Stimulated activated effector memory CD8-positive, alpha-beta T cell treated with anti-CD3 and anti-CD28 coated beads, Interleukin-12 subunit alpha, Interleukin-12 subunit beta, amount 100 ng/mL, for 72 hours (primary cell): ENCODE results near the gene RASGRF1.

Source experiments
- ATAC-seq: fragments of 150-1000 bp; cut with Tn5 transposase; 2 replicates; pipeline ENCODE4 v1.10.0; 2021
- DNase-seq, 2 donors: peaks; one replicate each; pipeline ENCODE4 v3.0.0; 2021 to 2022; ENCODE audit warnings: low spot score in 2 of 2
- H3K27ac Mint-ChIP-seq: one replicate; pipeline ENCODE4 v1.8.0; 2022; ENCODE audit warnings: mild to moderate bottlenecking, mixed read lengths
- H3K36me3 Mint-ChIP-seq: one replicate; pipeline ENCODE4 v1.8.0; 2022; ENCODE audit warnings: mild to moderate bottlenecking, mixed read lengths
- H3K4me1 Mint-ChIP-seq: one replicate; pipeline ENCODE4 v1.8.0; 2022; ENCODE audit warnings: mixed read lengths
- H3K4me3 Mint-ChIP-seq: one replicate; pipeline ENCODE4 v1.8.0; 2022; ENCODE audit warnings: mild to moderate bottlenecking, mixed read lengths
- H3K9me3 Mint-ChIP-seq: one replicate; pipeline ENCODE4 v1.8.0; 2022; ENCODE audit warnings: mixed read lengths

Gene RASGRF1

GRCh38 chr15:78925956-78926743 lies 164.4 kb downstream of the RASGRF1 start:
- peaks cover 13% of the 10 kb centered on the region for H3K4me1 Mint-ChIP-seq
- H3K27ac Mint-ChIP-seq = peak overlapping the region; percentile 74
- peaks cover 97% of the 10 kb centered on the region for H3K36me3 Mint-ChIP-seq
- peak; percentile 20 for ATAC-seq
- H3K4me3 Mint-ChIP-seq = no peak overlapping the region
- DNase-seq = no peak
- no peaks in the 10 kb centered on the region for H3K9me3 Mint-ChIP-seq

- peak overlapping the region; percentile 74 for H3K27ac Mint-ChIP-seq
- DNase-seq = no peak
- no peaks in the 10 kb centered on the region for H3K9me3 Mint-ChIP-seq
- peaks cover 99% of the 10 kb centered on the region for H3K36me3 Mint-ChIP-seq
- ATAC-seq = no peak
- H3K4me1 Mint-ChIP-seq = peaks cover 13% of the 10 kb centered on the region
- H3K4me3 Mint-ChIP-seq = no peak overlapping the region
These were observed 165.4 kb downstream of the RASGRF1 start for GRCh38 chr15:78925076-78925624.

GRCh38 chr15:78923480-78924360 lies 166.9 kb downstream of the RASGRF1 start:
- Mint-ChIP-seq H3K9me3 (no peaks in the 10 kb centered on the region), H3K4me3 (no peak overlapping the region), H3K4me1 (peaks cover 8% of the 10 kb centered on the region), H3K36me3 (peaks cover 100% of the 10 kb centered on the region), H3K27ac (peak overlapping the region; percentile 16)
- DNase-seq (no peak), ATAC-seq (no peak)

DNA sequence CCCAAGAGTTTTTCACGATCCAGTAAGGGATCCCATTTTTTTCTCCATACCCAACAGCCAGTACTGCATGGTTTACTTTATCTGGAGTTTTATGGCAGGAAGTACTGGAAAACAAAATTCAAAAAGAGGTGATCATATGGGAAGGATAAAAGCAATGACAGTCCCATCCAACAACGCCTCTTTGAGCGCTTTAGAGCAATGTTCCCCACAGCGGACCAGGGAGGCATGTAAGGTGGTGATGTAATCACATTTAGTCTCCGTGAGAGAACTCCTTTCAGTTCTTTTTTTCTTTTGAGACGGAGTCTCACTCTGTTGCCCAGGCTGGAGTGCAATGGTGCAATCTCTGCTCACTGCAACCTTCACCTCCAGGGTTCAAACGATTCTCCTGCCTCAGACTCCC lies 167.6 kb downstream of the RASGRF1 start:
- H3K4me1 Mint-ChIP-seq = peaks cover 8% of the 10 kb centered on the region
- DNase-seq (no peak), ATAC-seq (no peak)
- no peaks in the 10 kb centered on the region for H3K9me3 Mint-ChIP-seq
- no peak overlapping the region for H3K27ac Mint-ChIP-seq
- peaks cover 100% of the 10 kb centered on the region for H3K36me3 Mint-ChIP-seq
- no peak overlapping the region for H3K4me3 Mint-ChIP-seq

DNA sequence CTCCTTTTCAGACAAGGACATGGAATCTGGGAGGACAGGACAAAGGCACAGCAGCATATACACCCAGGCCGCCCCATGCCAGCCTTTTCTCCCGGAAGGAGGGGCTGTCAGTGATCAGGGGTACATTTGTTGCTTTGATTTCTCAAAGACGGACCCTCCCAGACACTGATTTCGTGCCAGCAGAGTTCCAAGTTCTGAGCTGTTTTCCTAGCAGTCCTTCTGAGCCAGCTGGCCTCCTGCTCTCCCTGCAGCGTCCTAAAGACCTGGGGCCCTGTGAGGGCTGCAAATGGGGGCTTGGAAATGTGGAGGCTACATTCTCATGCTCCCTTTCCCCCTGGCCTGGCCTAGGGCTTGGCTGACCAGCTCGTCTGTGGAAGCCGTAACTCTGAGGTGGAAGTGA lies 168.1 kb downstream of the RASGRF1 start:
- H3K27ac Mint-ChIP-seq = peak overlapping the region; percentile 87
- peaks cover 100% of the 10 kb centered on the region for H3K36me3 Mint-ChIP-seq
- no peaks in the 10 kb centered on the region for H3K9me3 Mint-ChIP-seq
- ATAC-seq (no peak), DNase-seq (no peak)
- peaks cover 8% of the 10 kb centered on the region for H3K4me1 Mint-ChIP-seq
- no peak overlapping the region for H3K4me3 Mint-ChIP-seq

- Mint-ChIP-seq H3K36me3 (peaks cover 100% of the 10 kb centered on the region), H3K27ac (peak overlapping the region; percentile 87), H3K4me1 (peaks cover 8% of the 10 kb centered on the region), H3K9me3 (no peaks in the 10 kb centered on the region), H3K4me3 (no peak overlapping the region)
- ATAC-seq = no peak
- DNase-seq = no peak
These were observed 168.6 kb downstream of the RASGRF1 start for GRCh38 chr15:78921940-78922339.

DNA sequence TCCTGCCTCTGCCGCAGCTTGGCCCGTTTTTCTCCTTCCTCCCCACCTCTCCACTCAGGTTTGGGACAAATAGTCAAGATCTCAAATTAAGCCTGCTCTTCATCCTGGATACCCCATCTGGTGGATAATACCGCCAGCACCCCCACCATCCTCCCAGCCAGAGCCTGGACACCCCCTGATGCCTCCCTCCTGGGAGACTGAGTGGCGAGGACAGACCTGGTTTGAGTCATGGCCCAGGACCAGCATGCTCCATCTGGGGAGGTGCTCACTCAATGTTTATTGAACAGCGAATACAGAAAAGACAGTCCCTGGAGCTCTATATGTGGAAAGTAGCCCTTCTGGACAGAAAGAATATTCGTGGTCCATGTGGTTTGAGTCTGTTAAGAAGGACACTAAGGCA lies 169.1 kb downstream of the RASGRF1 start:
- peak; percentile 33 for ATAC-seq

DNA sequence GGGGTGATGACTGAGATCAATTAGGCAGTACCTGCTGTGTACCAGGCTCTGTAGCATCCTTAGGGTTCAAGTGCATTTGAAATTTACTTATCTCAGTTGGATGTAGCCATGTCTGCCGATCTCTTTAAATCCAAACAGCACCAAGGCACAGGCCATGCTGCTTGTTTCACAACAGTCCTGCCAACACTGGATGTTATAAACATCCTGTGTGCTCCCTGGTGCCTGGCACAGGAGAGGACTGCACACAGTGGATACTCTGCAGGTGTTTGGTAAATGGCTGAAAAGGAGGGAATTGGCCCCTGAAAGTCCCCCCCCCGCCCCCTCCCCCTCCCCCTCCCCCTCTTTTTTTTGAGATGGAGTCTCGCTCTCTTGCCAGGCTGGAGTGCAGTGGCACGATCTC lies 172.7 kb downstream of the RASGRF1 start:
- DNase-seq (no peak), ATAC-seq (no peak)
- peaks cover 94% of the 10 kb centered on the region for H3K36me3 Mint-ChIP-seq
- no peak overlapping the region for H3K4me3 Mint-ChIP-seq
- H3K4me1 Mint-ChIP-seq = peaks cover 6% of the 10 kb centered on the region
- no peaks in the 10 kb centered on the region for H3K9me3 Mint-ChIP-seq
- no peak overlapping the region for H3K27ac Mint-ChIP-seq

More for the DNA sequence above, 169.1 kb downstream of the RASGRF1 start:
- H3K36me3 Mint-ChIP-seq = peaks cover 100% of the 10 kb centered on the region
- H3K4me1 Mint-ChIP-seq = peaks cover 8% of the 10 kb centered on the region
- no peak overlapping the region for H3K4me3 Mint-ChIP-seq
- H3K9me3 Mint-ChIP-seq = no peaks in the 10 kb centered on the region
- no peak for DNase-seq
- H3K27ac Mint-ChIP-seq = peak overlapping the region; percentile 87

- ATAC-seq (no peak), DNase-seq (no peak)
- Mint-ChIP-seq H3K4me1 (peaks cover 11% of the 10 kb centered on the region), H3K36me3 (peaks cover 94% of the 10 kb centered on the region), H3K27ac (no peak overlapping the region), H3K4me3 (no peak overlapping the region), H3K9me3 (no peaks in the 10 kb centered on the region)
These were observed 174.5 kb downstream of the RASGRF1 start for GRCh38 chr15:78916088-78916487.

GRCh38 chr15:78915341-78916087 lies 175.1 kb downstream of the RASGRF1 start:
- no peaks in the 10 kb centered on the region for H3K9me3 Mint-ChIP-seq
- H3K4me3 Mint-ChIP-seq = no peak overlapping the region
- H3K36me3 Mint-ChIP-seq = peaks cover 94% of the 10 kb centered on the region
- H3K4me1 Mint-ChIP-seq = peaks cover 11% of the 10 kb centered on the region
- H3K27ac Mint-ChIP-seq = peak overlapping the region; percentile 12
- no peak for ATAC-seq
- no peak for DNase-seq

DNA sequence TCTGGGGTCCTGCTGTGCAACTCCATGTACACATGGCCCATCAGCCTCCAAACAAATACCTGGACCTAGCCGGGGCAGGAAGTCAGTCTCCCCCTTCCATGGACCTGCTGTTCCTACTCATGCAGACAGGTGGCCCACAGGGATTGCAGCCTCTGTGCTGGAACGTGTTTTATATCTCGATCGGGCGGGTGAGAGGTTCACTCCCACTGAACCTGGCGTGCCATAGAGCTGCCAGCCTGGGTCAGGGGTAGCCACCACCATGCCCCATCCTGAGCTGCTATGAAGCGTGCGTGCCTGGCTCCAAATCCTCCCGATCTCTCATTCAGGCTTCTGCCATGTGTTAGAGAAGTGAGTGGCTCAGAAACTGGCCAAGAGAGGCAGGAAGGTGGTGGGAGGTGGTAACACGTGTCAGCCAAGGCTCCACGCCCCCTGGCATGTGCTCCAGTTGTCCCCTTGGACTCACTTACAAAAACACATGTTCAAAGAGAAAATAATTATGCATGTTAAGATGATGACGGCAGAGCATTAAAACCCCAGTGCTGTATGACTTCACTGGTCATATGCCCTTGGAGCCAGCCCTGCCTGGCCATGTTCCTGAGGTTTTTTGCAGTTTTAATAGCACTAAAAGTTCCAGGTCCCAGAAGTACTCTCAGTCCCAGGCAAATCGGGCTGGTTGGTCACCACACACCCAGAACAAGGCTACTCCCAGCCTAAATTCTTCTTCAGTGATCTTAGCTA lies 176.4 kb downstream of the RASGRF1 start:
- Mint-ChIP-seq H3K4me3 (no peak overlapping the region), H3K9me3 (no peaks in the 10 kb centered on the region), H3K4me1 (peaks cover 20% of the 10 kb centered on the region), H3K27ac (peak overlapping the region; percentile 48), H3K36me3 (peaks cover 94% of the 10 kb centered on the region)
- no peak for DNase-seq
- peak; percentile 6 for ATAC-seq

DNA sequence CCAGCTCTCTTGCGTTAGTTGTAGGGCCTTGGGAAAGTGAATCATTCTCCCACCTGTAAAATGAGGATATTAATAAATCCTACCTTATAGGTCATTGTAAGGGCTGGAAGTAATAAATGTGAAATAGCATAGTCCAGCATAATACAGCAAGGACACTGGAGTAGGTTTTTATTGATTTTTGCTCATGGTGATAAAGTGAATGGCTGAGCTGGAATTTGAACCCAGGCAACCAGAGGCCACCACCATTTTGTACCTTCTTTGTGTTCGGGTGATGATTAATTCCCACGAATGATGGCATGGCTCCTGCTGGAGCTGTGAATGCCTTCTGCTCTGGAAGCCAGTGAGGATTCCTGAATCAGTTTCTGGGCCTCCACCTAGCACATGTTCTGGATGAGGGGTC lies 177.6 kb downstream of the RASGRF1 start:
- ATAC-seq = no peak
- peaks cover 94% of the 10 kb centered on the region for H3K36me3 Mint-ChIP-seq
- peaks cover 20% of the 10 kb centered on the region for H3K4me1 Mint-ChIP-seq
- H3K4me3 Mint-ChIP-seq = no peak overlapping the region
- no peak for DNase-seq
- H3K9me3 Mint-ChIP-seq = no peaks in the 10 kb centered on the region
- H3K27ac Mint-ChIP-seq = peak overlapping the region; percentile 53

DNA sequence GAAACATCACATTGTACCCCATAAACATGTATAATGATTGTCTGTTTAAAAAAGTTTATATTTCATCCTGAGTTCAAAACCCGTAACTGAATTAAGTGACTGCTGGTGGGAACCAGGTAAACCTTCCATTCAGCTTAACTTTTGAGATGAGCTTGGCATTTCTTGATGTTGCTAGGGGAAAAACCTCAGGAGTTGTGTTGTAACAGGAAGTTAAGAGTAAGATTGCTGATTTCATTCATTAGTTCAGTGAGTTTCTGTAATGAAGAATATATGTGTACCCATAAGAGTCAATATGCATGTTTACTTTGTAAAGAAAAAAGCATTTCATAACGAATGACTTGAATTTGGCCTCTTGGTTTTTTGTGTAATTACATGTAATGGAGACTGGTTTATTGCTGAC lies 178.3 kb downstream of the RASGRF1 start:
- H3K36me3 Mint-ChIP-seq = peaks cover 94% of the 10 kb centered on the region
- no peak for ATAC-seq

DNA sequence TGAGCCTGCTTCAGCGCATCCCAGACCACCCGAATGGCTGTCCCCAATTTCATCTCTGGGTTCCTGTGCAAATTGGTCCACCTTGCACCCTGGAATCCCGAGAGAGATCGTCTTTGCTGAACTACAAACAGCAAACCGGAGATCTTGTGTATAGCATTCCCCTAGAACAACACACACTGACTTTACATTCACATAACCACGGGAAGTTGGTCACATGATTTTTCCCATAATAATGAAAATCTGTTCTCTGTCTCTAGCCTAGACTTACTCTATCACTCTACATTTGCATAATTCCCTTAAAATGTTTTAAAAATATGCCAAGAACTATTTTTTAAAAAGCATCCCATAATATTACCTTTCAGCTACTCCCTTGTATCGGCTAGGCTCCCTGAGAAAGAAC lies 180.3 kb downstream of the RASGRF1 start:
- Mint-ChIP-seq H3K9me3 (no peaks in the 10 kb centered on the region), H3K4me1 (peaks cover 20% of the 10 kb centered on the region), H3K4me3 (no peak overlapping the region), H3K36me3 (peaks cover 97% of the 10 kb centered on the region), H3K27ac (peak overlapping the region; percentile 45)
- DNase-seq = no peak
- no peak for ATAC-seq

More for the DNA sequence above, 178.3 kb downstream of the RASGRF1 start:
- Mint-ChIP-seq H3K27ac (peak overlapping the region; percentile 53), H3K4me1 (peaks cover 20% of the 10 kb centered on the region), H3K4me3 (no peak overlapping the region), H3K9me3 (no peaks in the 10 kb centered on the region)
- DNase-seq = no peak
